ENCODE results near the gene SNX25.
"Not testable (repeated sequence)": the region's sequence is repeated elsewhere in the genome, so short reads cannot be mapped to it uniquely, and the experiment has no call there.

SNX25 gene

GRCh38 chr4:185359767-185360446 is 150.5 kb downstream of the SNX25 start:
- no peak for TF ChIP-seq SUZ12 (IDR thresholded peaks at IDR 0.05)
- no peak for TF ChIP-seq L3MBTL2 (conservative IDR thresholded peaks at IDR 0.05)
- no peak for TF ChIP-seq SP1 (IDR thresholded peaks at IDR 0.05)
- no peak for TF ChIP-seq ELF4 (IDR thresholded peaks at IDR 0.05)
- TF ChIP-seq FOXA1 (IDR thresholded peaks at IDR 0.05), result no peak
- TF ChIP-seq HDGF (IDR thresholded peaks at IDR 0.05; ENCODE audit: borderline replicate concordance), result no peak
- TF ChIP-seq FOXK2 (IDR thresholded peaks at IDR 0.05), result no peak
- TF ChIP-seq FOXM1 (IDR thresholded peaks at IDR 0.05; ENCODE audit: borderline replicate concordance), result no peak
- TF ChIP-seq CTBP1 (IDR thresholded peaks at IDR 0.05; ENCODE audit: borderline replicate concordance), result no peak
- TF ChIP-seq ARNT (IDR thresholded peaks at IDR 0.05), result no peak
- ChIA-PET CTCF (interaction anchor here (0.6 kb wide), 1 partner anchor 297 kb away, joined by 3 read pairs; no protein-coding TSS in a partner anchor), POLR2A (interaction anchor here (0.6 kb wide), 1 partner anchor 240 kb away, joined by 3 read pairs; no protein-coding TSS in a partner anchor)
- no peak for DNase-seq (ENCODE audit: extremely low spot score)

- POLR2A ChIA-PET, result no interaction called here
- no peak for DNase-seq (ENCODE audit: extremely low spot score)
- CTCF ChIA-PET, result no interaction called here
- TF ChIP-seq FOXM1 (IDR thresholded peaks at IDR 0.05; ENCODE audit: borderline replicate concordance) (no peak), FOXA1 (IDR thresholded peaks at IDR 0.05) (no peak), NFRKB (IDR thresholded peaks at IDR 0.05) (no peak), SUZ12 (IDR thresholded peaks at IDR 0.05) (no peak), TARDBP (IDR thresholded peaks at IDR 0.05) (no peak), L3MBTL2 (conservative IDR thresholded peaks at IDR 0.05) (no peak), HDGF (IDR thresholded peaks at IDR 0.05; ENCODE audit: borderline replicate concordance) (no peak), CTBP1 (IDR thresholded peaks at IDR 0.05; ENCODE audit: borderline replicate concordance) (no peak), BHLHE40 (IDR thresholded peaks at IDR 0.05; ENCODE audit: borderline replicate concordance) (no peak), ELF4 (IDR thresholded peaks at IDR 0.05) (no peak), ZNF384 (IDR thresholded peaks at IDR 0.05) (no peak), LEF1 (IDR thresholded peaks at IDR 0.05; ENCODE audit: borderline replicate concordance) (no peak), SP1 (IDR thresholded peaks at IDR 0.05) (no peak), ARNT (IDR thresholded peaks at IDR 0.05) (no peak), FOXK2 (IDR thresholded peaks at IDR 0.05) (no peak), PKNOX1 (IDR thresholded peaks at IDR 0.05) (no peak)
These were observed 152.5 kb downstream of the SNX25 start for GRCh38 chr4:185361872-185362271.

GRCh38 chr4:185362570-185362969 is 153.2 kb downstream of the SNX25 start:
- DNase-seq (ENCODE audit: extremely low spot score); CTCF ChIA-PET; POLR2A ChIA-PET: not testable (repeated sequence)

- POLR2A ChIA-PET, result interaction anchor here (2.1 kb wide), 1 partner anchor 33 kb away, joined by 6 read pairs; the partner anchor contains the start of gene ANKRD37
- TF ChIP-seq NFRKB (IDR thresholded peaks at IDR 0.05) (no peak), ELF4 (IDR thresholded peaks at IDR 0.05) (no peak), SP1 (IDR thresholded peaks at IDR 0.05) (no peak)
- DNase-seq (ENCODE audit: extremely low spot score), result no peak
- CTCF ChIA-PET, result no interaction called here
These were observed 153.9 kb downstream of the SNX25 start for GRCh38 chr4:185363251-185363650.

- no peak for DNase-seq (ENCODE audit: extremely low spot score)
- ChIA-PET POLR2A (interaction anchor here (2.1 kb wide), 1 partner anchor 32 kb away, joined by 6 read pairs; the partner anchor contains the start of gene ANKRD37), CTCF (no interaction called here)
- no peak for TF ChIP-seq L3MBTL2 (conservative IDR thresholded peaks at IDR 0.05)
- no peak for TF ChIP-seq FOXA1 (IDR thresholded peaks at IDR 0.05)
- no peak for TF ChIP-seq ZNF384 (IDR thresholded peaks at IDR 0.05)
- TF ChIP-seq FOXM1 (IDR thresholded peaks at IDR 0.05; ENCODE audit: borderline replicate concordance), result no peak
- no peak for TF ChIP-seq ELF4 (IDR thresholded peaks at IDR 0.05)
- no peak for TF ChIP-seq SUZ12 (IDR thresholded peaks at IDR 0.05)
- TF ChIP-seq FOXK2 (IDR thresholded peaks at IDR 0.05), result no peak
- TF ChIP-seq BHLHE40 (IDR thresholded peaks at IDR 0.05; ENCODE audit: borderline replicate concordance), result no peak
- TF ChIP-seq PKNOX1 (IDR thresholded peaks at IDR 0.05), result no peak
- no peak for TF ChIP-seq CTBP1 (IDR thresholded peaks at IDR 0.05; ENCODE audit: borderline replicate concordance)
- no peak for TF ChIP-seq ARNT (IDR thresholded peaks at IDR 0.05)
- no peak for TF ChIP-seq NFRKB (IDR thresholded peaks at IDR 0.05)
These were observed 155.5 kb downstream of the SNX25 start for GRCh38 chr4:185364886-185365285.

GRCh38 chr4:185369731-185370130 is 160.3 kb downstream of the SNX25 start:
- POLR2A ChIA-PET, result no interaction called here
- CTCF ChIA-PET, result no interaction called here
- DNase-seq (ENCODE audit: extremely low spot score), result no peak

More at GRCh38 chr4:185369731-185370130, 160.3 kb downstream of the SNX25 start:
- no peak for TF ChIP-seq ARNT (IDR thresholded peaks at IDR 0.05)
- TF ChIP-seq FOXK2 (IDR thresholded peaks at IDR 0.05), result no peak
- TF ChIP-seq L3MBTL2 (conservative IDR thresholded peaks at IDR 0.05), result no peak
- no peak for TF ChIP-seq TARDBP (IDR thresholded peaks at IDR 0.05)
- TF ChIP-seq PKNOX1 (IDR thresholded peaks at IDR 0.05), result no peak
- TF ChIP-seq HDGF (IDR thresholded peaks at IDR 0.05; ENCODE audit: borderline replicate concordance), result no peak
- TF ChIP-seq FOXA1 (IDR thresholded peaks at IDR 0.05), result no peak
- no peak for TF ChIP-seq NFRKB (IDR thresholded peaks at IDR 0.05)
- no peak for TF ChIP-seq SP1 (IDR thresholded peaks at IDR 0.05)
- TF ChIP-seq SUZ12 (IDR thresholded peaks at IDR 0.05), result no peak
- TF ChIP-seq ELF4 (IDR thresholded peaks at IDR 0.05), result no peak
- no peak for TF ChIP-seq BHLHE40 (IDR thresholded peaks at IDR 0.05; ENCODE audit: borderline replicate concordance)
- TF ChIP-seq LEF1 (IDR thresholded peaks at IDR 0.05; ENCODE audit: borderline replicate concordance), result no peak
- TF ChIP-seq CTBP1 (IDR thresholded peaks at IDR 0.05; ENCODE audit: borderline replicate concordance), result no peak
- TF ChIP-seq FOXM1 (IDR thresholded peaks at IDR 0.05; ENCODE audit: borderline replicate concordance), result no peak
- no peak for TF ChIP-seq ZNF384 (IDR thresholded peaks at IDR 0.05)

Measured in HEK293T (cell line).